Upper lobe of left lung (tissue), 4 donors: ENCODE measurements around the gene SH3PXD2A.

Experiments
- POLR2A ChIP-seq, 4 donors: fragments of 450-650 bp; IDR thresholded peaks; one replicate each; pipeline ENCODE4 v1.5.1; 2016 to 2017; ENCODE audit warnings: antibody characterized with exemption in 4 of 4, mild to moderate bottlenecking in 2 of 4
- TF ChIP-seq, protein P1 (sequence below), 6 experiments: fragments of 450-650 bp in 4 of 6; fragments of 200-600 bp in 2 of 6; sonication (generic) in 2 of 6; IDR thresholded peaks; one replicate each; pipeline ENCODE4 v1.5.1; 2016 to 2019; ENCODE audit warnings: antibody characterized with exemption in 6 of 6

DNA sequence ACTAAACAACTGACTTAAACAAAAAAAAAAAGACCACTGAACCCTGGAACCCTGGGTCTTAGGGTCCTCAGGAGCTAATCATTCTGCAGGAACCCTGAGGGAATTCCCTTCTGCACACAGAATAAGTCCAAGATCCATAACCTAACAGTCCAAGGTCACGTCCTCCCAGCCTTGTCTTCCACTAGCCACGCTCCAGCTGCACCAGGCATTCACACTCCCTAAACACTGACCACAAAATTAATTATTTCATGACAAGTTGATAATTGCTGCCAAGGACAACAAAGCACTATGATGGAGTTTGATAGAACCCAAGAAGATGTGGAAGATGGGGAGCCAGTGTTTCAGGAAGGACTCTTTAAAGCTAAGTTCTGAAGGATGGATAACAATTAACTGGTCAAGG lies 130.6 kb downstream of the SH3PXD2A start:
- TF ChIP-seq, protein P1, sequence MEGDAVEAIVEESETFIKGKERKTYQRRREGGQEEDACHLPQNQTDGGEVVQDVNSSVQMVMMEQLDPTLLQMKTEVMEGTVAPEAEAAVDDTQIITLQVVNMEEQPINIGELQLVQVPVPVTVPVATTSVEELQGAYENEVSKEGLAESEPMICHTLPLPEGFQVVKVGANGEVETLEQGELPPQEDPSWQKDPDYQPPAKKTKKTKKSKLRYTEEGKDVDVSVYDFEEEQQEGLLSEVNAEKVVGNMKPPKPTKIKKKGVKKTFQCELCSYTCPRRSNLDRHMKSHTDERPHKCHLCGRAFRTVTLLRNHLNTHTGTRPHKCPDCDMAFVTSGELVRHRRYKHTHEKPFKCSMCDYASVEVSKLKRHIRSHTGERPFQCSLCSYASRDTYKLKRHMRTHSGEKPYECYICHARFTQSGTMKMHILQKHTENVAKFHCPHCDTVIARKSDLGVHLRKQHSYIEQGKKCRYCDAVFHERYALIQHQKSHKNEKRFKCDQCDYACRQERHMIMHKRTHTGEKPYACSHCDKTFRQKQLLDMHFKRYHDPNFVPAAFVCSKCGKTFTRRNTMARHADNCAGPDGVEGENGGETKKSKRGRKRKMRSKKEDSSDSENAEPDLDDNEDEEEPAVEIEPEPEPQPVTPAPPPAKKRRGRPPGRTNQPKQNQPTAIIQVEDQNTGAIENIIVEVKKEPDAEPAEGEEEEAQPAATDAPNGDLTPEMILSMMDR (IDR thresholded peaks at IDR 0.05) = no peak
- TF ChIP-seq POLR2A (IDR thresholded peaks at IDR 0.05) = no peak
